Measurements from ENCODE around the gene UNC119. TPM values are rescaled to one million over a fixed set of nuclear protein-coding genes. Genes with fewer than 3 reads are reported as not detected.
"Not testable (repeated sequence)": the region's sequence is repeated elsewhere in the genome, so short reads cannot be mapped to it uniquely, and the experiment has no call there.

UNC119 gene
- total and polyA plus RNA-seq, 2 of the 13 experiments (the other 11 are each of a cell fraction or from before 2014, with no cell fraction given): 10.4 to 63.1 TPM

DNA sequence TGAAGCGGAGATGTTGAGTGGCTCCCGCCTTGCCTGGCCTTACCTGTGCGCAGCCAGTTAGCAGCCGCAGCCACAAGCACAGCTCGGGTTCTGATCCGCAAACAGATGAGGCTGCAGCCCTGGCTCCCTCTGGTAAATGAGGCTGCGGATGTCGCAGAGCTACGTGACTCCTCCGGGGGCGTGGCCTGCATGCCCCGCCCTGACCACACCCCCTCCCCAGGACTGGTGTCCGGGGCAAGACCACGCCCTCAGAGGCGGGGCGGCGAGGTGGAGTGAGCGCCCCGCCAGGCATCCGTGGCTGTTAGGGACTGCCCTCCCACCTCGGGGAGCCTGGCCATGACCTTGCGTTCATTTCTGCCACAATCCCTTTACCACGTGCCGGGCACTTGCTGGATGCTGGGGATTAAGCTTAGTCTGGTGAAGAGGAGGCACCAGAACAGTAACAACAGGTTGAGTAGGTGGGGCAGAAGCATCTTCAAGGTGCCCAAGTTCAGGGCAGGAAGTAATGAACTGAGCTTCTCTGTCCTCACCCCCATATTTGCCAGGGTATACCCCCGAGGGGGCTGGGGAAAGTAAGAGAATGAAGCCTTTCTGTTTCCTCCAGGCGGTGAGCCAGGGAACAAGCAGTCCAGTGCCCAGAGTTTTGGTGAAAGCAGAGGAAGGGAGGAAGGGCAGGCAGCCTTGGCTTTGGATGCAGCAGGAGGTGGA lies 24.5 kb upstream of the UNC119 start, which contains the start of gene ALDOC (continued):
- TF ChIP-seq, protein P1, sequence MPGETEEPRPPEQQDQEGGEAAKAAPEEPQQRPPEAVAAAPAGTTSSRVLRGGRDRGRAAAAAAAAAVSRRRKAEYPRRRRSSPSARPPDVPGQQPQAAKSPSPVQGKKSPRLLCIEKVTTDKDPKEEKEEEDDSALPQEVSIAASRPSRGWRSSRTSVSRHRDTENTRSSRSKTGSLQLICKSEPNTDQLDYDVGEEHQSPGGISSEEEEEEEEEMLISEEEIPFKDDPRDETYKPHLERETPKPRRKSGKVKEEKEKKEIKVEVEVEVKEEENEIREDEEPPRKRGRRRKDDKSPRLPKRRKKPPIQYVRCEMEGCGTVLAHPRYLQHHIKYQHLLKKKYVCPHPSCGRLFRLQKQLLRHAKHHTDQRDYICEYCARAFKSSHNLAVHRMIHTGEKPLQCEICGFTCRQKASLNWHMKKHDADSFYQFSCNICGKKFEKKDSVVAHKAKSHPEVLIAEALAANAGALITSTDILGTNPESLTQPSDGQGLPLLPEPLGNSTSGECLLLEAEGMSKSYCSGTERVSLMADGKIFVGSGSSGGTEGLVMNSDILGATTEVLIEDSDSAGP (CRISPR knock-in tag; IDR thresholded peaks at IDR 0.05; ENCODE audit: borderline replicate concordance): peak; percentile 57; the same call in 1 of the 2 replicates
- TF ChIP-seq ZNF230 (CRISPR knock-in tag; IDR thresholded peaks at IDR 0.05) (no peak), PHF5A (CRISPR knock-in tag; IDR thresholded peaks at IDR 0.05; ENCODE audit: low read depth, unreplicated experiment) (no peak), THAP8 (CRISPR knock-in tag; IDR thresholded peaks at IDR 0.05; ENCODE audit: borderline replicate concordance) (no peak)

GRCh38 chr17:28576016-28576415 lies 23.6 kb upstream of the UNC119 start:
- 66% methylated on average over 3 of the region's 3 CpGs for whole genome bisulfite sequencing (ENCODE audit: low lambda C conversion rate)
- H2AFZ ChIP-seq (ENCODE audit: low read length); H3K9me3 ChIP-seq (ENCODE audit: low read length); BruUV-seq (replicated peaks); H3K79me2 ChIP-seq (ENCODE audit: insufficient read depth, low read length); H4K20me1 ChIP-seq (ENCODE audit: insufficient read depth, low read length); DNase-seq (ENCODE audit: low spot score); CTCF ChIA-PET (ENCODE audit: low intra/inter-chr PET ratio, low total read pairs); ATAC-seq; in situ Hi-C loops (cut with HindIII; ENCODE audit: extremely low pct_ligation_motif_present, low pct_unique_long_range_greater_than_20kb); H3K27me3 ChIP-seq (ENCODE audit: control insufficient read depth in 1 of 2, insufficient read depth in 2 of 2, low read length in 2 of 2); FAIRE-seq; H3K27ac ChIP-seq (ENCODE audit: extremely low read length, insufficient read depth, low read length): not testable (repeated sequence)
- POLR2A ChIA-PET: interaction anchor here (0.6 to 1.4 kb wide), 2 partner anchors 21 to 68 kb away, joined by 3 to 8 read pairs; partner anchors contain the start of gene BLTP2
- peaks cover 15 to 36% of the 10 kb centered on the region in 2 experiments for H3K36me3 ChIP-seq (replicated peaks in 1 of 2; ENCODE audit: control insufficient read depth in 1 of 2, insufficient read depth in 2 of 2, low read length in 2 of 2)
- peak overlapping the region; percentile 59 for H3K4me2 ChIP-seq (ENCODE audit: low read depth, low read length)
- H3K4me3 ChIP-seq (replicated peaks in 1 of 3; ENCODE audit: insufficient read depth in 1 of 3, low read depth in 2 of 3, low read length in 3 of 3): peak overlapping the region in 1 of 3 experiments; percentile 63; a peak in 3 of 6 replicates
- intact Hi-C loops (cut with micrococcal nuclease; ENCODE audit: unreplicated experiment): loop anchor here (1.0 kb wide), 1 partner anchor 23 kb away; the partner anchor contains the start of gene SPAG5
- H3K9ac ChIP-seq (ENCODE audit: insufficient read depth, low read depth, low read length): peak overlapping the region; percentile 49; the same call in 1 of the 2 replicates
- H3K4me1 ChIP-seq (ENCODE audit: insufficient read depth, low read length): peaks cover 50% of the 10 kb centered on the region
